T-helper 1 cell treated with Interleukin-12 subunit alpha and Interleukin-12 subunit beta and Interleukin-4 antibody, amounts not matched to agents 30 μg/mL and 1 μg/mL, for 36 hours (primary cell): ENCODE results near the gene SLC9C2.
"Not testable (repeated sequence)": the region's sequence is repeated elsewhere in the genome, so short reads cannot be mapped to it uniquely, and the experiment has no call there.

ENCODE experiments used
- H3K27ac Mint-ChIP-seq: one replicate; pipeline ENCODE4 v1.8.0; 2021; ENCODE audit warnings: mild to moderate bottlenecking, mixed read lengths
- H3K27me3 Mint-ChIP-seq: one replicate; pipeline ENCODE4 v1.8.0; 2021; ENCODE audit warnings: low read depth, mixed read lengths
- H3K36me3 Mint-ChIP-seq: one replicate; pipeline ENCODE4 v1.8.0; 2021; ENCODE audit warnings: low read depth, mixed read lengths
- H3K4me1 Mint-ChIP-seq: one replicate; pipeline ENCODE4 v1.8.0; 2021; ENCODE audit warnings: low read depth, mixed read lengths
- H3K4me3 Mint-ChIP-seq: one replicate; pipeline ENCODE4 v1.8.0; 2021; ENCODE audit warnings: mild to moderate bottlenecking, moderate library complexity, mixed read lengths
- H3K9me3 Mint-ChIP-seq: one replicate; pipeline ENCODE4 v1.8.0; 2021; ENCODE audit warnings: mixed read lengths

The SLC9C2 gene

GRCh38 chr1:173601588-173601987 lies 1.3 kb downstream of the SLC9C2 start:
- no peaks in the 10 kb centered on the region for H3K9me3 Mint-ChIP-seq
- no peak overlapping the region for H3K4me3 Mint-ChIP-seq
- H3K36me3 Mint-ChIP-seq = no peaks in the 10 kb centered on the region
- H3K27me3 Mint-ChIP-seq = peaks cover 8% of the 10 kb centered on the region
- H3K4me1 Mint-ChIP-seq = peaks cover 4% of the 10 kb centered on the region
- no peak overlapping the region for H3K27ac Mint-ChIP-seq

DNA sequence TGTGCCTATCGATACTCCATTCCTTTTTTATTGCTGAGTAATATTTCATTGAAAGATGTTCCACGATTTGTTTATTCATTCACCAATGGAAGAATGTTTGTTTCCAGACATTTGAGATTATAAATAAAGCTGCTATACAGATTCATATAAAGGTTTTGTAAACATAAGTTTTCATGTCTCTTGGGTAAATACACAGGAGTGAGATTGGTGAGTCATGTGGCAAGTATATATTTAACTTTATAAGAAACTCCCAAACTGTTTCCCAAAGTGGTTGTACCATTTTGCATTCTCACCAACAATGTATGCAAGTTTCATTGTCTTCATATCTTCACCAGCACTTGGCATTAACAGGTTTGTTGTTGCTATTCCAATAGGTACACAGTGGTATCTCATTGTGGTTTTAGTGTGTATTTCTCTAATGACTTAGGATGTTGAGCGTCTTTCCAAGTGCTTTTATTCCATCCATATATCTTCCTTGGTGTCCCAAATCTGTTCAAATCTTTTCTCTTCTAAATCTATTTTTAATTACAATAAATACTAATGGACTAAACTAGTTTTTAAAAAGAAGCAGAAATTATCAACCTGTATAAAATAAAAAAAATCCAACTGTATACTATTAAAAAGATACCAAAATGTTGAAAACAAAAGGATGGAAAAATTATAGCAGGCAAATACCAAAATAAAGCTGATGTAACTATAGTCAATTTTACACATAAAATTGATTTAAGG lies 6.6 kb downstream of the SLC9C2 start:
- Mint-ChIP-seq H3K4me1 (no peaks in the 10 kb centered on the region), H3K27me3 (peaks cover 32% of the 10 kb centered on the region), H3K4me3 (no peak overlapping the region), H3K36me3 (no peaks in the 10 kb centered on the region), H3K27ac (no peak overlapping the region), H3K9me3 (no peaks in the 10 kb centered on the region)

DNA sequence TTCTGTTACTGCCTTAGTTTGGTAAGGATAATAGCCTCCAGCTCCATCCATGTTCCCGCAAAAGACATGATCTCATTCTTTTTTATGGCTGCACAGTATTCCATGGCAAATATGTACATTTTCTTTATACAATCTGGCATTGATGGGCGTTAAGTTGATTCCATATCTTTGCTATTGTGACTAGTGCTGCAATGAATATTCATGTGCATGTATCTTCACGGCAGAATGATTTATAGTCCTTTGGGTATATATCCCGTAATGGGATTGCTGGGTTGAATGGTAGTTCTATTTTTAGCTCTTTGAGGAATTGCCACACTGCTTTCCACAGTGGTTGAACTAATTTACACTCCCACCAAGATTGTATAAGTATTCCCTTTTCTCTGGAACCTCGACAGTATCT lies 11.7 kb downstream of the SLC9C2 start:
- H3K9me3 Mint-ChIP-seq, H3K4me1 Mint-ChIP-seq: not testable (repeated sequence)

GRCh38 chr1:173590557-173590956 lies 12.3 kb downstream of the SLC9C2 start:
- no peaks in the 10 kb centered on the region for H3K36me3 Mint-ChIP-seq
- H3K27me3 Mint-ChIP-seq = peaks cover 35% of the 10 kb centered on the region
- no peak overlapping the region for H3K4me3 Mint-ChIP-seq
- H3K27ac Mint-ChIP-seq = no peak overlapping the region
- no peaks in the 10 kb centered on the region for H3K9me3 Mint-ChIP-seq
- no peaks in the 10 kb centered on the region for H3K4me1 Mint-ChIP-seq

More for the DNA sequence above, 11.7 kb downstream of the SLC9C2 start:
- H3K4me3 Mint-ChIP-seq, H3K36me3 Mint-ChIP-seq, H3K27ac Mint-ChIP-seq: not testable (repeated sequence)
- H3K27me3 Mint-ChIP-seq = peaks cover 39% of the 10 kb centered on the region

DNA sequence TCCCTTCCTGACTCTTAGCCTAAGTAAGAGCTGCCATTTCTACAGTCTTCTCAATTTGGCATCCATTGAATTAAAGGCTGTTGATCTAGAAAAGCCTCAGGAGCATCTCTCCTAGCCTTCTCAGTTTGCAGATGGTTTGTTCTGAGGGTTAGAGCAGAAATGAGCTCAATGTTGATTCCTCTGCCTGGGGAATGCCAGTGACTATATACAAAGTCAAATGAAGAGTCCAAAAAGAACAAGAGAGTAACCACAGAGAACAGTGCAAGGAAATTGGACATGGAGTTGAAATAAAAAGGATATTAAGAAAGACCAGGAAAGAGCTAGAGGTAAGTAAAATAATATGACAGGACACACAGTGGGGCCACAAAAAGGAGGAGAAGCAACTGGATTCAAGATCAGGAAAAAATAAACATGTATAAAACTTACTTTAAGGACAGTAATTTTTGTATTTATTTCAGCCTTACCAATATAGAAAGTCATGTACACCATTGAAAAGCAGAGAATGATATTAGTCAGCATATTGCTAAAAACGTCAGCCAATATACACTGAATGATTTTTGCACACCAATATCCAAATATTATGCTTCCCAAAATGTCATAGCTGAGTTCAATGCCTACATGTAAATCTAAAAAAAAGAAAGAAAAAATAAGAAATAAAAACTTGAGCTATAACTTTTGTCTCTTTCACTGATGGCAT lies 21.3 kb downstream of the SLC9C2 start:
- Mint-ChIP-seq H3K27ac (no peak overlapping the region), H3K4me3 (no peak overlapping the region), H3K27me3 (peaks cover 18% of the 10 kb centered on the region), H3K4me1 (no peaks in the 10 kb centered on the region), H3K9me3 (no peaks in the 10 kb centered on the region), H3K36me3 (no peaks in the 10 kb centered on the region)

DNA sequence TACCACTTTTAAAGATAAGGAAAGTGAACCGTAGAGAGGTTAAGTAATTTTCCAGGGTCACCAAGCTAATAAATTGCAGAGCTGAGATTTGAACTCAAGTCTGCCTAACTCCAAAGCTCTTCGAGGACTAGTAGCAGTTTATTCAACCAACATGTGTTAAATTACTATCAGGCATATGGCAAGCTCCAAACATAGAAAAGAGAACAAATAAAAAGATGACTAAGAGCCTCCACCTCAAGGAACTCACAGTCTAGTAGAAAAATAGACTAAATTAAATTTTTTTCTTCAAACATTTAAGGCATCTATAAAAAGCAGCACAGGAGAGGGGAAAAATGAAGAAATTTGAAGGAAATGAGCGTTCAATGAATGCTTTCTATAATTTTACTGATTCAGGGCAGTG lies 22.2 kb downstream of the SLC9C2 start:
- H3K4me3 Mint-ChIP-seq = no peak overlapping the region
- no peak overlapping the region for H3K27ac Mint-ChIP-seq
- H3K36me3 Mint-ChIP-seq = no peaks in the 10 kb centered on the region
- no peaks in the 10 kb centered on the region for H3K9me3 Mint-ChIP-seq
- no peaks in the 10 kb centered on the region for H3K4me1 Mint-ChIP-seq
- peaks cover 19% of the 10 kb centered on the region for H3K27me3 Mint-ChIP-seq

DNA sequence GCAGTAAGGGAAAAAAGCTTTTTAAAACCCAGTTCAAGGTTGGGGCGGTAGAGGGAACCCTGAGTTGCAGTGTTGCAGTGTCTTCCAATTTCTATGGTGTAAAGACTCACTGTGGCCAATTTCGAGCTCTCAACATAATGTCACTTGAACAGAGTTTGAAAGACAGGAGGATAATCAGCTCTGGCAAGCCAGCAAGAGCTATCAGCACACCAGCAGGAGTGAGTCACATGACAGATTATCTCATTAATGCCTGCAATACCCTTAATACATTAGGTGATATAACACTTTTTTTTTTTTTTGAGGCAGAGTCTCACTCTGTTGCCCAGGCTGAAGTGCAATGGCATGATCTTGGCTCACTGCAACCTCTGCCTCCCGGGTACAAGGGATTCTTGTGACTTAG lies 22.8 kb downstream of the SLC9C2 start:
- Mint-ChIP-seq H3K4me3 (no peak overlapping the region), H3K27ac (no peak overlapping the region), H3K9me3 (no peaks in the 10 kb centered on the region), H3K36me3 (no peaks in the 10 kb centered on the region), H3K4me1 (no peaks in the 10 kb centered on the region), H3K27me3 (peaks cover 19% of the 10 kb centered on the region)

- Mint-ChIP-seq H3K36me3 (no peaks in the 10 kb centered on the region), H3K27me3 (peaks cover 14% of the 10 kb centered on the region)
These were observed 29.3 kb downstream of the SLC9C2 start for GRCh38 chr1:173573596-173573995.

DNA sequence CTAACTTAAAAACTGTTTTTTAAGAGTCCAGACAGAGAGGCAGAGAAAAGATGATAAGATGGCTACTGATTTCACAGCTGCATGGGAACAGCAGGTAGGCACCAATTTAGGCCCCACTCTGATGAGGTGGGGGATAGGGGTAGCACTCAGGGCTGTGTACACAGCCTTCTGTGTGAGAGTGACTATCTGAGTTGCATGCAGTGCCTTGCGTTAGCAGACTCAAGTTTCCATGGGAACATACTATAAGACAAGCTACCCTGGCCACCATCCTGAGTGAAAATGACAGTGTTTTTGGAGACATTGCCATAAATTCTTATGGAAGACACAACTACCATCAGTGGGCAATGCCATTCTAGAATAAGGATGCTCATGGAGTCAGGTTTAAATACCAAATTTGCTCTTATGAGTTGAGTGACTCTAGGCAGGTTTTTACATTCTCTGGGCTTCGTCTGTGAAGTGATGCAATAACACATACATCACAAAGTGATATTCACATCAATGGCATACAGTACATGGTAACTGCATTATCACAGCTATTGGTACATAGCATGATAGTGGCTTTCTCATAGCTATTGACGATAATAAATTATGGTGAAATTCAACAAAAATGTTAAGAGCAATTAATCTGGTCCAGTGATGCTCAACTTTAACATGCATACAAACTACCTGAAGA lies 30.5 kb downstream of the SLC9C2 start:
- Mint-ChIP-seq H3K4me3 (no peak overlapping the region), H3K4me1 (peaks cover 8% of the 10 kb centered on the region)

More at GRCh38 chr1:173573596-173573995, 29.3 kb downstream of the SLC9C2 start:
- Mint-ChIP-seq H3K9me3 (no peaks in the 10 kb centered on the region), H3K27ac (no peak overlapping the region), H3K4me3 (no peak overlapping the region), H3K4me1 (peaks cover 8% of the 10 kb centered on the region)

DNA sequence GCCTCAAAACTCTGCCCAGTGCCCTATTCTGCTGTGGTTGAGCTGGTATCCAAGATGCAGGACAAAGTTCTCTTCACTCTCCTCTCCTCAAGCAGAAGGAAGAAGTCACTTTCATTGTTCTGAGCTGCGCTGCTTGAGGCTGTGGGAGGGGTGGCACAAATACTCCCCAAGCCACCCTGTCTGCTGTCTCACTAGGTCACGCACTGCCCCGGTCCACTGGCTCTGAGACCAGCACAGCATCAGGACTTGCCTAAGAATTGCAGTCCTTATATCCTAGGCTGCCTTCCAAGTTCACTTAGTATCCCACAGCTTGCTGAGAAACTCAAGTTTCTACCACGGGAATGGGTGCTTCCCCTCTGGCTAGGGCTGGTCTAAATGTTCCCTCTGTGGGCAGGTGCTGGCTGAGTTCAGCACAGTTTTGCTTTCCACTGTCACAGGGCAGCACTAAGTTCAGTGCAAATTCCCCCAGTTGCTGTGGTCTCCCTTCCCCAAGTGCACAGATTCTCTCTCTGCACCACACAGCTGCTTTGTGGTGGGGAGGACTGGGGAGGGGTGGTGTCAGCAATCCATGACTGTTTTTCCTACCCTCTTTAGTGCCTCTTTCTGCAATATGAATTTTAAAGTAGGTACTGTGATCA lies 32.4 kb downstream of the SLC9C2 start:
- Mint-ChIP-seq H3K27me3 (peaks cover 27% of the 10 kb centered on the region), H3K36me3 (peaks cover 3% of the 10 kb centered on the region), H3K4me3 (no peak overlapping the region), H3K9me3 (peaks cover 22% of the 10 kb centered on the region), H3K27ac (no peak overlapping the region), H3K4me1 (peaks cover 8% of the 10 kb centered on the region)

More for the DNA sequence above, 30.5 kb downstream of the SLC9C2 start:
- Mint-ChIP-seq H3K36me3 (no peaks in the 10 kb centered on the region), H3K27ac (no peak overlapping the region), H3K27me3 (peaks cover 19% of the 10 kb centered on the region), H3K9me3 (peaks cover 7% of the 10 kb centered on the region)

- Mint-ChIP-seq H3K27me3 (peaks cover 37% of the 10 kb centered on the region), H3K27ac (no peak overlapping the region), H3K9me3 (peaks cover 31% of the 10 kb centered on the region), H3K4me1 (peaks cover 8% of the 10 kb centered on the region), H3K36me3 (peaks cover 3% of the 10 kb centered on the region), H3K4me3 (no peak overlapping the region)
These were observed 34.4 kb downstream of the SLC9C2 start for GRCh38 chr1:173568483-173568882.

GRCh38 chr1:173563846-173564245 lies 39.0 kb downstream of the SLC9C2 start:
- not testable (repeated sequence) for H3K4me3 Mint-ChIP-seq, H3K4me1 Mint-ChIP-seq, H3K27ac Mint-ChIP-seq, H3K36me3 Mint-ChIP-seq
- Mint-ChIP-seq H3K27me3 (peaks cover 37% of the 10 kb centered on the region), H3K9me3 (peaks cover 31% of the 10 kb centered on the region)

DNA sequence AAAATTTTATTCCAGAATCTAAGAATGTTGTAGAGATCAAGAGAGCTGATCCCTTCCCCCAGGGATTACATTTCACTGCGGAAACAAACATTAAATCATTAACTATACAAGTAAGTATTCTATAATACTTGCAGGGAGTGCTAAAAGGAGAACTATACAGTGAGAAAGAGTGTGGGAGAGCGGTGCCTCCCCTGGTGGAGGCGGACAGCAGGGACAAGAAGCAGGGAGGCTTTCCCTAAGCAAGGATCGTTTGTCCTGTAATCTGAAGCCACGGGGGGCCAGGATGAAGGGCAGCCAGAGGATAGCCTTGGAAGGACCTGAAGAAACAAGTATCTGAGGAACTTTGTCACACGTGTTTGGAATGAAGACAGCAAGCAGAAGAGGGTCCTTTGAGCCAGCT lies 40.1 kb downstream of the SLC9C2 start:
- Mint-ChIP-seq H3K4me3 (no peak overlapping the region), H3K9me3 (peaks cover 29% of the 10 kb centered on the region), H3K27me3 (peaks cover 29% of the 10 kb centered on the region), H3K27ac (no peak overlapping the region), H3K36me3 (peaks cover 3% of the 10 kb centered on the region), H3K4me1 (peaks cover 4% of the 10 kb centered on the region)

DNA sequence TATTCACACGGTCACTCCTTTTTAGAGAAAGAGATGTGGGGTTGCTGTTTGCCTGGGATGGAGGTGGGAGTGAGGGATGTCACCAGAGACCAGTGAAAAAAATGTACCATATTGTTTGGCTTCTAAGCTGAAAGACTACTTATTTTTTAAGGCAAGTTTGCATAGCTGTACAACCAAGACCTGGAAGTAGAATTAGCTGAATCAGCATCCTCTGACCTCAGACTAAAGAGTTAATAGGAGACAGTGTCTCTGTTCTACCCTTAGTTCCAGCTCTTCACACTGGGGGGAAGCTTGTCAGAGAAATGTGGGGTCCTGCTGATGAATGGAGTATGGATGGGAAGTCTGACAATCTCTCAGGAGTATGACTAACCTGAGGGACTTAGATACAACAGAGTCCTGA lies 41.6 kb downstream of the SLC9C2 start:
- Mint-ChIP-seq H3K9me3 (peaks cover 14% of the 10 kb centered on the region), H3K4me3 (no peak overlapping the region), H3K27ac (no peak overlapping the region), H3K4me1 (peaks cover 4% of the 10 kb centered on the region), H3K36me3 (peaks cover 3% of the 10 kb centered on the region), H3K27me3 (peaks cover 14% of the 10 kb centered on the region)
